IMR-90 (cell line): Measurements from ENCODE around the gene GLRX2. TPM values are rescaled to one million over a fixed set of nuclear protein-coding genes. Genes with fewer than 3 reads are reported as not detected.

Experiments
- ATAC-seq: fragments of 200-7000 bp; cut with Tn5 transposase; 2 replicates; pipeline ENCODE4 v1.9.1; 2020; ENCODE audit warnings: low read depth, mild to moderate bottlenecking, moderate library complexity
- BruUV-seq: library from RNA; stranded (reverse); fragments of 400-500 nt; replicated peaks from 2 replicates; lab custom pipeline; 2021; lab: Mats Ljungman, UMichigan
- CTCF ChIA-PET: fragments of 300-600 bp; formaldehyde crosslinking; extraction: SDS; loops from one replicate; lab custom pipeline; 2021; ENCODE audit warnings: antibody characterized with exemption; lab: Yijun Ruan, JAX
- POLR2A ChIA-PET: fragments of 300-600 bp; sonication (Branson Sonifier 250); formaldehyde crosslinking; loops from one replicate; lab custom pipeline; 2022; ENCODE audit warnings: antibody characterized with exemption; ENCODE audit not compliant: unreplicated experiment; lab: Charles Lee
- DNase-seq: peaks from one replicate; pipeline ENCODE4 v3.0.0; 2013
- H2AFZ ChIP-seq: replicated peaks from 2 replicates; pipeline ENCODE3; 2013; ENCODE audit warnings: low read length, mild to moderate bottlenecking; ENCODE audit not compliant: poor library complexity
- H2AK5ac ChIP-seq: 2 replicates; pipeline ENCODE4 v1.6.1; 2013; ENCODE audit warnings: low read depth, low read length, inconsistent platforms
- H2AK9ac ChIP-seq: replicated peaks from 2 replicates; pipeline ENCODE3; 2013; ENCODE audit warnings: mild to moderate bottlenecking, low read depth, low read length, moderate library complexity; ENCODE audit not compliant: poor library complexity
- H2BK120ac ChIP-seq: 2 replicates; pipeline ENCODE4 v1.6.1; 2013; ENCODE audit warnings: low read depth, low read length, inconsistent platforms
- H2BK15ac ChIP-seq: 3 replicates; pipeline ENCODE4 v1.6.1; 2013; ENCODE audit warnings: low read depth, low read length, inconsistent platforms
- H2BK20ac ChIP-seq: 2 replicates; pipeline ENCODE4 v1.6.1; 2013; ENCODE audit warnings: low read depth, mild to moderate bottlenecking, inconsistent platforms, low read length, moderate library complexity
- H2BK5ac ChIP-seq: 2 replicates; pipeline ENCODE4 v1.6.1; 2013; ENCODE audit warnings: mild to moderate bottlenecking, low read depth, low read length, inconsistent platforms; ENCODE audit not compliant: poor library complexity, severe bottlenecking
- H3K14ac ChIP-seq: replicated peaks from 2 replicates; pipeline ENCODE4 v1.6.1; 2013; ENCODE audit warnings: low read depth, low read length, inconsistent platforms
- H3K18ac ChIP-seq: 2 replicates; pipeline ENCODE4 v1.6.1; 2013; ENCODE audit warnings: low read depth, low read length, control low read depth
- H3K23ac ChIP-seq: 2 replicates; pipeline ENCODE4 v1.6.1; 2013; ENCODE audit warnings: low read depth, low read length, inconsistent platforms
- H3K27ac ChIP-seq: 2 replicates; pipeline ENCODE4 v1.5.1; 2013; ENCODE audit warnings: mild to moderate bottlenecking, control low read depth, low read length; ENCODE audit not compliant: insufficient read depth
- H3K27me3 ChIP-seq: 2 replicates; pipeline ENCODE4 v1.6.1; 2013; ENCODE audit warnings: low read length; ENCODE audit not compliant: control insufficient read depth, insufficient read depth
- H3K36me3 ChIP-seq: 2 replicates; pipeline ENCODE4 v1.6.1; 2013; ENCODE audit warnings: low read length, mixed read lengths; ENCODE audit not compliant: control insufficient read depth, insufficient read depth
- H3K4ac ChIP-seq: 2 replicates; pipeline ENCODE4 v1.6.1; 2013; ENCODE audit warnings: low read depth, low read length, inconsistent platforms
- H3K4me1 ChIP-seq: 2 replicates; pipeline ENCODE4 v1.6.1; 2013; ENCODE audit warnings: low read length, mixed read lengths; ENCODE audit not compliant: control insufficient read depth, insufficient read depth
- H3K4me2 ChIP-seq: 2 replicates; pipeline ENCODE4 v1.6.1; 2013; ENCODE audit warnings: low read depth, mild to moderate bottlenecking, control low read depth, low read length, moderate library complexity
- H3K4me3 ChIP-seq: 2 replicates; pipeline ENCODE4 v1.5.1; 2013; ENCODE audit warnings: low read depth, mild to moderate bottlenecking, control low read depth, low read length, moderate library complexity; ENCODE audit not compliant: insufficient read depth
- H3K56ac ChIP-seq: 2 replicates; pipeline ENCODE4 v1.6.1; 2013; ENCODE audit warnings: low read length, inconsistent platforms; ENCODE audit not compliant: insufficient read depth; ENCODE audit errors: extremely low read depth
- H3K79me1 ChIP-seq, 2 experiments: 2 replicates each; pipeline ENCODE4 v1.6.1; 2013; ENCODE audit warnings: low read length in 2 of 2, inconsistent platforms in 1 of 2, low read depth in 1 of 2
- H3K9ac ChIP-seq: 2 replicates; pipeline ENCODE4 v1.6.1; 2013; ENCODE audit warnings: low read depth, low read length, control low read depth
- H3K9me1 ChIP-seq: 2 replicates; pipeline ENCODE4 v1.6.1; 2013; ENCODE audit warnings: low read length, inconsistent platforms; ENCODE audit not compliant: insufficient read depth
- H3K9me3 ChIP-seq: 2 replicates; pipeline ENCODE4 v1.6.1; 2013; ENCODE audit warnings: low read length; ENCODE audit not compliant: control insufficient read depth, insufficient read depth
- H4K20me1 ChIP-seq: 2 replicates; pipeline ENCODE4 v1.6.1; 2013; ENCODE audit warnings: low read length, inconsistent platforms; ENCODE audit not compliant: insufficient read depth
- H4K5ac ChIP-seq: 2 replicates; pipeline ENCODE4 v1.6.1; 2013; ENCODE audit warnings: mild to moderate bottlenecking, low read depth, low read length, control low read depth
- H4K8ac ChIP-seq, 2 experiments: 2 replicates each; pipeline ENCODE4 v1.6.1; 2013; ENCODE audit warnings: low read depth in 2 of 2, low read length in 2 of 2, control low read depth in 1 of 2, inconsistent platforms in 1 of 2
- H4K91ac ChIP-seq: 2 replicates; pipeline ENCODE4 v1.6.1; 2013; ENCODE audit warnings: low read depth, low read length, inconsistent platforms; ENCODE audit not compliant: insufficient read depth
- BHLHE40 ChIP-seq: fragments of 150-350 bp; IDR thresholded peaks from 2 replicates; pipeline ENCODE4 v1.6.1; 2016; ENCODE audit warnings: mild to moderate bottlenecking, low read depth, low read length
- CEBPB ChIP-seq: IDR thresholded peaks from 2 replicates; pipeline ENCODE4 v1.6.1; 2012; ENCODE audit warnings: low read depth, low read length, improper control_type of control experiment
- CHD1 ChIP-seq: IDR thresholded peaks from 2 replicates; pipeline ENCODE4 v1.6.1; 2012; ENCODE audit warnings: low read depth, low read length, improper control_type of control experiment
- FOS ChIP-seq: fragments of 150-350 bp; IDR thresholded peaks from 2 replicates; pipeline ENCODE4 v1.6.1; 2016; ENCODE audit warnings: low read depth, low read length
- MAZ ChIP-seq: IDR thresholded peaks from 2 replicates; pipeline ENCODE4 v1.6.1; 2012; ENCODE audit warnings: low read depth, mild to moderate bottlenecking, low read length, improper control_type of control experiment, moderate library complexity, borderline replicate concordance
- MXI1 ChIP-seq: IDR thresholded peaks from 2 replicates; pipeline ENCODE4 v1.6.1; 2012; ENCODE audit warnings: low read depth, mild to moderate bottlenecking, low read length, moderate library complexity, borderline replicate concordance
- POLR2A ChIP-seq: IDR thresholded peaks from 2 replicates; pipeline ENCODE4 v1.6.1; 2012; ENCODE audit warnings: mild to moderate bottlenecking, low read depth, low read length
- RAD21 ChIP-seq: IDR thresholded peaks from 2 replicates; pipeline ENCODE4 v1.6.1; 2012; ENCODE audit warnings: low read length, improper control_type of control experiment
- RCOR1 ChIP-seq: IDR thresholded peaks from 2 replicates; pipeline ENCODE4 v1.6.1; 2012; ENCODE audit warnings: mild to moderate bottlenecking, low read length, improper control_type of control experiment; ENCODE audit not compliant: insufficient replicate concordance
- dilution Hi-C: fragments of 300-500 bp; cut with HindIII; formaldehyde crosslinking; loops from one replicate; pipeline ENCODE4 v1.14.3; 2018; ENCODE audit warnings: low sequenced_read_pairs; ENCODE audit not compliant: unreplicated experiment
- in situ Hi-C: fragments of 300-500 bp; cut with MboI; formaldehyde crosslinking; loops from 3 replicates; pipeline ENCODE4 v1.14.3; 2019; ENCODE audit warnings: low sequenced_read_pairs, inconsistent platforms, mixed read lengths
- intact Hi-C: fragments of 100-400 bp; cut with micrococcal nuclease; formaldehyde crosslinking; loops from 2 replicates; pipeline ENCODE4 v1.10.0; 2022
- polyA plus RNA-seq, 3 experiments: library from polyadenylated mRNA; depleted of rRNA; stranded (reverse); fragments of >200 nt; gene quantifications; 2 replicates each; pipeline ENCODE4 v1.2.3, GENCODE V29; 2012; ENCODE audit warnings: low replicate concordance in 1 of 3
- total RNA-seq: library from RNA; depleted of rRNA; stranded (reverse); fragments of >200 nt; gene quantifications from 2 replicates; pipeline ENCODE4 v1.2.3, GENCODE V29; 2012
- TF ChIP-seq, protein P1 (sequence below): fragments of 150-350 bp; IDR thresholded peaks from 2 replicates; pipeline ENCODE4 v1.6.1; 2016; ENCODE audit warnings: low read depth, mild to moderate bottlenecking, low read length, moderate library complexity, borderline replicate concordance
- TF ChIP-seq, protein P2 (sequence below): conservative IDR thresholded peaks from 2 replicates; pipeline ENCODE4 v1.5.1; 2012; ENCODE audit warnings: mild to moderate bottlenecking, low read depth, low read length, improper control_type of control experiment

The GLRX2 gene
- total and polyA plus RNA-seq, 2 of the 4 experiments (the other 2 are of a cell fraction): 2.0 to 15.9 TPM

DNA sequence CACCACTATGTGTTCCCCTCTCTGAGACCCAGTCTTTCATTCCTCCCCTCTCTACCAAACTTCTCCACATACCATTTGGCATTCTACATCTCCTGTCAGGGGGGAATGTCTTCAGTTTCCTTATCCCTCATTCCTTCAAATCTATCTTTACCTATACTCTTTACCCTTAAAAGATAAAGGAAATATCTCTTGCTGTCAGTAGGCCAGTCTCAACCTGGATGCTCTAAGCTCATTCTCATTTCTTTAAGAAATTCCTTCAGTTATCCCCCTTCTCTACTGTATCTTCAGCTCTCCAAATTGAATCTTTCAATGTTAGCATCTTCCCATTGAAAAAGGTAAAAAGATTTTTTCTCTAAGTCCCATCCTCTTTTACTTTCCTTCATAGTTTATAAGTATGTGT is 39.3 kb downstream of the GLRX2 start:
- Histone ChIP-seq H2BK120ac (no peak overlapping the region), H3K36me3 (peaks cover 4% of the 10 kb centered on the region), H2AK5ac (no peak overlapping the region), H3K4me2 (no peak overlapping the region), H3K4ac (no peak overlapping the region), H4K91ac (no peak overlapping the region), H2AFZ (no peak overlapping the region), H3K27ac (no peak overlapping the region), H3K79me1 (peaks cover 30 to 55% of the 10 kb centered on the region in 2 experiments), H3K9me3 (no peaks in the 10 kb centered on the region), H2BK5ac (no peak overlapping the region), H2AK9ac (no peak overlapping the region), H3K56ac (no peak overlapping the region), H3K9me1 (peaks cover 6% of the 10 kb centered on the region), H3K4me1 (peaks cover 3% of the 10 kb centered on the region), H3K18ac (no peak overlapping the region), H2BK20ac (no peak overlapping the region), H3K27me3 (no peaks in the 10 kb centered on the region), H4K8ac (no peak overlapping the region), H3K9ac (no peak overlapping the region), H3K23ac (no peak overlapping the region), H2BK15ac (no peak overlapping the region), H3K14ac (no peak overlapping the region), H4K20me1 (peaks cover 19% of the 10 kb centered on the region; the same call in 1 of the 2 replicates), H3K4me3 (no peak overlapping the region), H4K5ac (no peak overlapping the region)
- ATAC-seq (no peak), DNase-seq (no peak)
- ChIA-PET CTCF (no interaction called here), POLR2A (no interaction called here)
- no peak for TF ChIP-seq POLR2A
- no peak for TF ChIP-seq FOS
- no peak for TF ChIP-seq BHLHE40
- TF ChIP-seq CEBPB: no peak
- TF ChIP-seq RAD21: no peak
- TF ChIP-seq, protein P1, sequence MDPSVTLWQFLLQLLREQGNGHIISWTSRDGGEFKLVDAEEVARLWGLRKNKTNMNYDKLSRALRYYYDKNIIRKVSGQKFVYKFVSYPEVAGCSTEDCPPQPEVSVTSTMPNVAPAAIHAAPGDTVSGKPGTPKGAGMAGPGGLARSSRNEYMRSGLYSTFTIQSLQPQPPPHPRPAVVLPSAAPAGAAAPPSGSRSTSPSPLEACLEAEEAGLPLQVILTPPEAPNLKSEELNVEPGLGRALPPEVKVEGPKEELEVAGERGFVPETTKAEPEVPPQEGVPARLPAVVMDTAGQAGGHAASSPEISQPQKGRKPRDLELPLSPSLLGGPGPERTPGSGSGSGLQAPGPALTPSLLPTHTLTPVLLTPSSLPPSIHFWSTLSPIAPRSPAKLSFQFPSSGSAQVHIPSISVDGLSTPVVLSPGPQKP: no peak
- no peak for TF ChIP-seq RCOR1
- TF ChIP-seq, protein P2, sequence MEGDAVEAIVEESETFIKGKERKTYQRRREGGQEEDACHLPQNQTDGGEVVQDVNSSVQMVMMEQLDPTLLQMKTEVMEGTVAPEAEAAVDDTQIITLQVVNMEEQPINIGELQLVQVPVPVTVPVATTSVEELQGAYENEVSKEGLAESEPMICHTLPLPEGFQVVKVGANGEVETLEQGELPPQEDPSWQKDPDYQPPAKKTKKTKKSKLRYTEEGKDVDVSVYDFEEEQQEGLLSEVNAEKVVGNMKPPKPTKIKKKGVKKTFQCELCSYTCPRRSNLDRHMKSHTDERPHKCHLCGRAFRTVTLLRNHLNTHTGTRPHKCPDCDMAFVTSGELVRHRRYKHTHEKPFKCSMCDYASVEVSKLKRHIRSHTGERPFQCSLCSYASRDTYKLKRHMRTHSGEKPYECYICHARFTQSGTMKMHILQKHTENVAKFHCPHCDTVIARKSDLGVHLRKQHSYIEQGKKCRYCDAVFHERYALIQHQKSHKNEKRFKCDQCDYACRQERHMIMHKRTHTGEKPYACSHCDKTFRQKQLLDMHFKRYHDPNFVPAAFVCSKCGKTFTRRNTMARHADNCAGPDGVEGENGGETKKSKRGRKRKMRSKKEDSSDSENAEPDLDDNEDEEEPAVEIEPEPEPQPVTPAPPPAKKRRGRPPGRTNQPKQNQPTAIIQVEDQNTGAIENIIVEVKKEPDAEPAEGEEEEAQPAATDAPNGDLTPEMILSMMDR: no peak
- TF ChIP-seq MXI1: no peak
- TF ChIP-seq MAZ: no peak
- TF ChIP-seq CHD1: no peak
- dilution Hi-C loops (no loop called here), in situ Hi-C loops (no loop called here), intact Hi-C loops (no loop called here)
- BruUV-seq: no TSS peak
